ENCODE results near the gene AFDN.

Gene AFDN

GRCh38 chr6:167819576-167819975 lies 7.1 kb upstream of the AFDN start:
- no peak for DNase-seq (ENCODE audit: low read depth in 2 of 2)

GRCh38 chr6:167820681-167821080 lies 6.0 kb upstream of the AFDN start:
- no peak for DNase-seq (ENCODE audit: low read depth in 2 of 2)

- DNase-seq (ENCODE audit: low read depth in 2 of 2): no peak
These were observed 1.9 kb upstream of the AFDN start for GRCh38 chr6:167824591-167825331.

GRCh38 chr6:167825332-167826229 lies 1.1 kb upstream of the AFDN start:
- no peak for DNase-seq (ENCODE audit: low read depth in 2 of 2)

- peak; percentile 26 to 44 for DNase-seq (ENCODE audit: low read depth in 2 of 2)
These were observed 348 bp upstream of the AFDN start for GRCh38 chr6:167826230-167826895.

- no peak for DNase-seq (ENCODE audit: low read depth in 2 of 2)
These were observed 1.0 kb downstream of the AFDN start for GRCh38 chr6:167827583-167828324.

- DNase-seq (ENCODE audit: low read depth in 2 of 2): no peak
These were observed 1.7 kb downstream of the AFDN start for GRCh38 chr6:167828325-167828956.

- DNase-seq (ENCODE audit: low read depth in 2 of 2): no peak
These were observed 2.8 kb downstream of the AFDN start for GRCh38 chr6:167829513-167829912.

- no peak for DNase-seq (ENCODE audit: low read depth in 2 of 2)
These were observed 4.6 kb downstream of the AFDN start for GRCh38 chr6:167831281-167831828.

GRCh38 chr6:167832497-167833395 lies 6.0 kb downstream of the AFDN start:
- DNase-seq (ENCODE audit: low read depth in 2 of 2): no peak

GRCh38 chr6:167833396-167833763 lies 6.7 kb downstream of the AFDN start:
- DNase-seq (ENCODE audit: low read depth in 2 of 2): no peak

- no peak for DNase-seq (ENCODE audit: low read depth in 2 of 2)
These were observed 8.5 kb downstream of the AFDN start for GRCh38 chr6:167835260-167835659.

- DNase-seq (ENCODE audit: low read depth in 2 of 2): no peak
These were observed 10.0 kb downstream of the AFDN start for GRCh38 chr6:167836721-167837120.

GRCh38 chr6:167838207-167838748 lies 11.6 kb downstream of the AFDN start:
- DNase-seq (ENCODE audit: low read depth in 2 of 2): no peak

- no peak for DNase-seq (ENCODE audit: low read depth in 2 of 2)
These were observed 12.6 kb downstream of the AFDN start for GRCh38 chr6:167839343-167839742.

- no peak for DNase-seq (ENCODE audit: low read depth in 2 of 2)
These were observed 13.0 kb downstream of the AFDN start for GRCh38 chr6:167839755-167840154.

GRCh38 chr6:167840160-167840525 lies 13.4 kb downstream of the AFDN start:
- no peak for DNase-seq (ENCODE audit: low read depth in 2 of 2)

- no peak for DNase-seq (ENCODE audit: low read depth in 2 of 2)
These were observed 13.9 kb downstream of the AFDN start for GRCh38 chr6:167840526-167841179.

GRCh38 chr6:167841981-167842380 lies 15.3 kb downstream of the AFDN start:
- no peak for DNase-seq (ENCODE audit: low read depth in 2 of 2)

Measured in stimulated activated CD4-positive, alpha-beta T cell treated with anti-CD3 and anti-CD28 coated beads, Interleukin-15, amount 100 ng/mL, for 48 hours (primary cell).